GM12878 (cell line): ENCODE data around the gene BAZ2A. TPM values are rescaled to one million over a fixed set of nuclear protein-coding genes. Genes with fewer than 3 reads are reported as not detected.

Experiments used
- ATAC-seq: fragments of 200-7000 bp; cut with Tn5 transposase; 3 replicates; pipeline ENCODE4 v1.9.1; 2020; ENCODE audit warnings: mild to moderate bottlenecking, moderate library complexity
- BruUV-seq: library from RNA; stranded (reverse); fragments of 400-500 nt; replicated peaks from 2 replicates; lab custom pipeline; 2021; lab: Mats Ljungman, UMichigan
- CTCF ChIA-PET: fragments of 300-600 bp; sonication (Branson Sonifier 250); formaldehyde crosslinking; extraction: SDS; loops from one replicate; lab custom pipeline; 2021; ENCODE audit warnings: inconsistent platforms; lab: Yijun Ruan, JAX
- POLR2A ChIA-PET: fragments of 350-600 bp; formaldehyde crosslinking; extraction: SDS; loops from one replicate; lab custom pipeline; 2021; ENCODE audit warnings: inconsistent platforms; lab: Charles Lee
- RAD21 ChIA-PET: fragments of 300-600 bp; sonication (Branson Sonifier 250); formaldehyde crosslinking; loops from one replicate; lab custom pipeline; 2023; ENCODE audit warnings: antibody characterized with exemption; ENCODE audit not compliant: unreplicated experiment; lab: Charles Lee
- SMC1A ChIA-PET: fragments of 300-600 bp; sonication (Branson Sonifier 250); formaldehyde crosslinking; loops from one replicate; lab custom pipeline; 2023; ENCODE audit not compliant: unreplicated experiment, uncharacterized antibody; lab: Charles Lee
- DNase-seq: peaks from one replicate; pipeline ENCODE4 v3.0.0-alpha.2; 2011; ENCODE audit warnings: low read depth, low spot score
- FAIRE-seq: peaks from 3 replicates; lab custom pipeline; 2011; peaks lifted over from hg19 to GRCh38; lab: Jason Lieb, UNC
- H2AFZ ChIP-seq: 2 replicates; pipeline ENCODE4 v1.6.0; 2011; ENCODE audit warnings: low read depth, low read length, control low read depth; ENCODE audit not compliant: control insufficient read depth
- H3K27ac ChIP-seq: 2 replicates; pipeline ENCODE4 v1.5.1; 2011; ENCODE audit warnings: control low read depth; ENCODE audit not compliant: control insufficient read depth, insufficient read depth
- H3K27me3 ChIP-seq, 2 experiments: replicated peaks in 1 of 2; 2 replicates each; pipeline versions ENCODE4 v1.6.0 to v1.6.1; 2011; ENCODE audit warnings: low read length in 1 of 2; ENCODE audit not compliant: control insufficient read depth in 2 of 2, insufficient read depth in 2 of 2
- H3K36me3 ChIP-seq, 2 experiments: 2 replicates each; pipeline ENCODE4 v1.5.1; 2011; ENCODE audit warnings: low read length in 1 of 2; ENCODE audit not compliant: control insufficient read depth in 2 of 2, insufficient read depth in 2 of 2
- H3K4me1 ChIP-seq: 2 replicates; pipeline ENCODE4 v1.6.1; 2011; ENCODE audit warnings: mild to moderate bottlenecking, low read length, moderate library complexity, mixed read lengths; ENCODE audit not compliant: control insufficient read depth, insufficient read depth
- H3K4me2 ChIP-seq: 2 replicates; pipeline ENCODE4 v1.6.0; 2011; ENCODE audit warnings: control low read depth; ENCODE audit not compliant: control insufficient read depth, insufficient read depth
- H3K4me3 ChIP-seq: fragments of 200-600 bp; sonication (generic); 2 replicates; pipeline ENCODE4 v1.5.1; 2016
- H3K79me2 ChIP-seq: 2 replicates; pipeline ENCODE4 v1.6.0; 2011; ENCODE audit warnings: low read length; ENCODE audit not compliant: control insufficient read depth, insufficient read depth
- H3K9ac ChIP-seq: 2 replicates; pipeline ENCODE4 v1.8.0; 2011; ENCODE audit warnings: low read length, control low read depth, mixed read lengths; ENCODE audit not compliant: control insufficient read depth, insufficient read depth
- H3K9me3 ChIP-seq: replicated peaks from 3 replicates; pipeline ENCODE4 v1.5.1; 2011; ENCODE audit warnings: mild to moderate bottlenecking, low read length; ENCODE audit not compliant: control insufficient read depth, insufficient read depth
- H4K20me1 ChIP-seq: 2 replicates; pipeline ENCODE4 v1.6.0; 2011; ENCODE audit not compliant: control insufficient read depth, insufficient read depth
- CREM ChIP-seq: IDR thresholded peaks from 2 replicates; pipeline ENCODE4 v1.6.1; 2014; ENCODE audit warnings: antibody characterized with exemption, low read depth
- DPF2 ChIP-seq: fragments of 450-650 bp; IDR thresholded peaks from 2 replicates; pipeline ENCODE4 v1.6.1; 2017; ENCODE audit warnings: mild to moderate bottlenecking
- E4F1 ChIP-seq: fragments of 450-650 bp; IDR thresholded peaks from 2 replicates; pipeline ENCODE4 v1.6.1; 2018; ENCODE audit warnings: borderline replicate concordance, mild to moderate bottlenecking; ENCODE audit not compliant: partially characterized antibody
- ESRRA ChIP-seq: IDR thresholded peaks from 2 replicates; pipeline ENCODE4 v1.6.1; 2012; ENCODE audit warnings: mild to moderate bottlenecking, low read length, improper control_type of control experiment
- ETV6 ChIP-seq, 2 experiments: fragments of 450-650 bp in 1 of 2; IDR thresholded peaks in 1 of 2; conservative IDR thresholded peaks in 1 of 2; 2 replicates each; pipeline ENCODE4 v1.6.1; 2014; ENCODE audit warnings: antibody characterized with exemption in 1 of 2, borderline replicate concordance in 1 of 2, low read depth in 1 of 2, mild to moderate bottlenecking in 1 of 2, moderate library complexity in 1 of 2
- HSF1 ChIP-seq: fragments of 150-350 bp; IDR thresholded peaks from 2 replicates; pipeline ENCODE4 v1.6.1; 2014; ENCODE audit warnings: mild to moderate bottlenecking, low read depth, low read length
- MEF2A ChIP-seq: IDR thresholded peaks from 2 replicates; pipeline ENCODE4 v1.6.1; 2011; ENCODE audit warnings: low read depth, mild to moderate bottlenecking, low read length, moderate library complexity; ENCODE audit not compliant: insufficient read depth
- MTA2 ChIP-seq: fragments of 450-650 bp; IDR thresholded peaks from 2 replicates; pipeline ENCODE4 v1.6.1; 2016; ENCODE audit warnings: low read depth, mild to moderate bottlenecking, moderate library complexity
- NBN ChIP-seq: fragments of 450-650 bp; IDR thresholded peaks from 2 replicates; pipeline ENCODE4 v1.6.1; 2016
- NFYA ChIP-seq: IDR thresholded peaks from 2 replicates; pipeline ENCODE4 v1.6.1; 2011; ENCODE audit warnings: low read depth, mild to moderate bottlenecking, low read length, improper control_type of control experiment, borderline replicate concordance
- PKNOX1 ChIP-seq: fragments of 450-650 bp; IDR thresholded peaks from 2 replicates; pipeline ENCODE4 v1.6.1; 2016; ENCODE audit warnings: mild to moderate bottlenecking
- RCOR1 ChIP-seq: conservative IDR thresholded peaks from 2 replicates; pipeline ENCODE4 v1.6.1; 2012; ENCODE audit warnings: low read depth, low read length, improper control_type of control experiment
- RFX5 ChIP-seq: IDR thresholded peaks from 2 replicates; pipeline ENCODE4 v1.6.1; 2011; ENCODE audit warnings: low read depth, low read length, improper control_type of control experiment
- SMAD5 ChIP-seq: IDR thresholded peaks from 2 replicates; pipeline ENCODE4 v1.6.1; 2016; ENCODE audit warnings: antibody characterized with exemption, low read depth
- SUZ12 ChIP-seq: fragments of 200-600 bp; sonication (generic); IDR thresholded peaks from one replicate; pipeline ENCODE4 v1.6.1; 2018; ENCODE audit warnings: antibody characterized with exemption, mild to moderate bottlenecking; ENCODE audit not compliant: unreplicated experiment
- WGBS: methylation state at CpG from one replicate; pipeline ENCODE4 v1.1.6; 2016; ENCODE audit warnings: low lambda C conversion rate; ENCODE audit not compliant: insufficient replicate concordance, insufficient coverage; ENCODE audit errors: missing lambda C conversion rate; 5-methylcytosine and 5-hydroxymethylcytosine counted together
- in situ Hi-C: fragments of 300-500 bp; cut with MboI; formaldehyde crosslinking; loops from 9 replicates; pipeline ENCODE4 v1.14.3; 2018; ENCODE audit warnings: mixed read lengths
- intact Hi-C: fragments of 100-400 bp; cut with micrococcal nuclease; formaldehyde crosslinking; loops from one replicate; pipeline ENCODE4 v1.14.2; 2022; ENCODE audit not compliant: unreplicated experiment
- polyA plus RNA-seq, 11 experiments: library from polyadenylated mRNA; depleted of rRNA in 4 of 11; unstranded in 6 of 11; stranded (reverse) in 5 of 11; fragments of >200 nt; fragmentation: Nextera tagmentation in 4 of 11; fragmentation: Illumina TruSeq in 1 of 11; extraction: Ambion mirVana in 4 of 11; extraction: Trizol in 1 of 11; gene quantifications; 1 replicate in 1 of 11; 2 replicates in 10 of 11; pipeline versions ENCODE4 v1.2.1 to v1.2.3, GENCODE V29; 2011 to 2016; ENCODE audit warnings: inconsistent platforms in 2 of 11, missing spikeins in 2 of 11, low read depth in 1 of 11
- total RNA-seq, 4 experiments: library from RNA; depleted of rRNA in 3 of 4; stranded (reverse); fragments of >200 nt in 3 of 4; fragmentation: Illumina TruSeq in 1 of 4; extraction: Trizol in 1 of 4; gene quantifications; 2 replicates each; pipeline versions ENCODE4 v1.2.1 to v1.2.3, GENCODE V29; 2013 to 2021

The BAZ2A gene
- total and polyA plus RNA-seq, 10 of the 15 experiments (the other 5 are each of a cell fraction or from before 2014, with no cell fraction given), result 4.8 to 90.2 (median 29.9) TPM

DNA sequence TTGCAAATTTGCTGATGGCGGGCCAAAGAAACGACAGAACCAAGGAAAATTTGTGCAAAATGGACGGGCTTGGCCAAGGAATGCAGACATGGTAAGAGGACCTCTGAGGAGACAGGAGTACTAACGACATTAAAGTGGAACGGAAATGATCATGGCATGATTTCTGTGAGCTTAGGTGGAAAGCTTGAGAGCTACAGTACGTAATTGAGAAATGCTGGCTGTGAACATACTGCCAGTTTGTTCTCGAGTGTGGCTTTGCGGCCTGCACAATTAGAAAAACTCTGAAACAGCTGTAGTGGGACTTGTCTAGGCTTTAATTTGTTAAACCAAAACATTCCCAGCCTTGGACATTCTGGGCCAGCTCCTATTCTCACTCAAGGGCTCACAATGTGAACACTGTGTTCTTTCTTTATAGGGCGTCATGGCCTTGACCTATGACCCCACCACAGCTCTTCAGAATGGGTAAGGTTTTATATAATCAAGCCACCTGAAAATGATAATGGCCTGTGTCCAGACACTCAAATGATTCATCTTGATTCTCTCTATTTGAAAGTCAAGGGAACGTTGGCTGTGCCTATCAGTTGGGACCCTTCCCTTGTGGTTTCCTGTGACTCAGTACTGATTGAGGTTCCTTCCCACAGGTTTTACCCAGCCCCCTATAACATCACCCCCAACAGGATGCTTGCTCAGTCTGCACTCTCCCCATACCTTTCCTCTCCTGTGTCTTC, 48.5 kb downstream of the BAZ2A start (continued):
- TF ChIP-seq NBN (no peak), ESRRA (no peak), SUZ12 (no peak), CREM (peak; percentile 32; the same call in 1 of the 2 replicates), RCOR1 (no peak), DPF2 (no peak)
- TF ChIP-seq, all 136 proteins: peak for 14

DNA sequence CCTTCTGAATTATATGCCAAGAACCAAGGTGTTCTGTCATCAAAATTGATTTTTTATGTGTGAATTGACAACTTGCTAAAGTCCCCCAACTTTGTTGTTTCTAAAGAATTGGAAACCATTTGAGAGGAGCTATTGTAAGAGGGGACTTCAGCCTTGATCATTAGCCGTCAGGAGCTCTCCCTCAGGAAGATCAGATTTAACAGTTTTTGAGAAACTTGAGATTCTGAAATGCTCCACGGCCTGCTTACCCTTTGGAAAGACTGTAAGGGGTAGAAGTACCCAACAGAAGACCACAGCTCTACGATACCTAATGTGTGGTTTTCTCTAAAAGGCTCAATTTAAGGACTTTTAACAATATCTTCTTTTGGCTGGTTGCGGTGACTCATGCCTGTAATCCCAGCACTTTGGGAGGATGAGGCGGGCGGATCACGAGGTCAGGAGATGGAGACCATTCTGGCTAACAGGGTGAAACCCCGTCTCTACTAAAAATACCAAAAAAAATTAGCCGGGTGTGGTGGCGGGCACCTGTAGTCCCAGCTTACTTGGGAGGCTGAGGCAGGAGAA, 51.1 kb downstream of the BAZ2A start:
- POLR2A ChIA-PET, result no interaction called here
- intact Hi-C loops (no loop called here), in situ Hi-C loops (no loop called here)
- no peak for DNase-seq
- H3K36me3 ChIP-seq, result no peaks in the 10 kb centered on the region
- no peaks in the 10 kb centered on the region for H4K20me1 ChIP-seq
- no peak overlapping the region for H3K4me2 ChIP-seq
- RAD21 ChIA-PET, result interaction anchor here (2.0 kb wide), 1 partner anchor 57 kb away, joined by 9 read pairs; no protein-coding TSS in a partner anchor
- no peak for FAIRE-seq
- H3K9me3 ChIP-seq, result no peaks in the 10 kb centered on the region
- CTCF ChIA-PET, result interaction anchor here (1.9 to 3.7 kb wide), 2 partner anchors 10 to 11 kb away, joined by 7 to 27 read pairs; no protein-coding TSS in a partner anchor
- no peak overlapping the region for H3K9ac ChIP-seq
- no peak overlapping the region for H3K4me3 ChIP-seq
- ATAC-seq, result no peak
- no peaks in the 10 kb centered on the region for H3K4me1 ChIP-seq
- H2AFZ ChIP-seq, result no peak overlapping the region
- H3K27me3 ChIP-seq, result no peaks in the 10 kb centered on the region
- SMC1A ChIA-PET, result no interaction called here
- WGBS, result 58% methylated on average over 10 of the region's 10 CpGs
- BruUV-seq, result no TSS peak
- H3K79me2 ChIP-seq, result no peaks in the 10 kb centered on the region
- H3K27ac ChIP-seq, result no peak overlapping the region
- TF ChIP-seq HSF1 (no peak), MEF2A (no peak), RFX5 (no peak), NFYA (no peak), ETV6 (conservative IDR thresholded peaks at IDR 0.05 in 1 of 2, IDR thresholded peaks at IDR 0.05 in 1 of 2; ENCODE audit: borderline replicate concordance in 1 of 2, low read depth in 1 of 2) (no peak), MTA2 (no peak), PKNOX1 (no peak), SMAD5 (no peak), CREM (no peak), E4F1 (no peak)
